ENCODE results near the gene RAD51B.

The RAD51B gene

GRCh38 chr14:68687746-68688145, 868.2 kb downstream of the RAD51B start:
- H3K4me1 ChIP-seq, result peaks cover 35% of the 10 kb centered on the region
- H2AFZ ChIP-seq, result no peak overlapping the region
- H3K27me3 ChIP-seq (ENCODE audit: control insufficient read depth, insufficient read depth, low read length), result no peaks in the 10 kb centered on the region
- no peak for TF ChIP-seq CTCF (IDR thresholded peaks at IDR 0.05)
- H3K27ac ChIP-seq, result no peak overlapping the region
- no peak overlapping the region for H3K4me3 ChIP-seq (ENCODE audit: low read depth, low read length)
- H3K36me3 ChIP-seq (ENCODE audit: control insufficient read depth, insufficient read depth, low read length), result no peaks in the 10 kb centered on the region
- no peaks in the 10 kb centered on the region for H3K79me2 ChIP-seq
- no peak overlapping the region for H3K9ac ChIP-seq
- no peak overlapping the region for H3K4me2 ChIP-seq (ENCODE audit: low read length)
- no peaks in the 10 kb centered on the region for H3K9me3 ChIP-seq (ENCODE audit: control insufficient read depth, low read length)

GRCh38 chr14:68688872-68689371, 869.3 kb downstream of the RAD51B start:
- Histone ChIP-seq H3K27ac (no peak overlapping the region), H3K9me3 (ENCODE audit: control insufficient read depth, low read length) (no peaks in the 10 kb centered on the region), H3K4me3 (ENCODE audit: low read depth, low read length) (no peak overlapping the region), H3K4me1 (peaks cover 35% of the 10 kb centered on the region), H3K27me3 (ENCODE audit: control insufficient read depth, insufficient read depth, low read length) (no peaks in the 10 kb centered on the region), H3K36me3 (ENCODE audit: control insufficient read depth, insufficient read depth, low read length) (no peaks in the 10 kb centered on the region), H3K9ac (no peak overlapping the region), H2AFZ (no peak overlapping the region), H3K4me2 (ENCODE audit: low read length) (no peak overlapping the region), H3K79me2 (no peaks in the 10 kb centered on the region)
- TF ChIP-seq CTCF (IDR thresholded peaks at IDR 0.05), result no peak

GRCh38 chr14:68689511-68689910, 869.9 kb downstream of the RAD51B start:
- H2AFZ ChIP-seq, result no peak overlapping the region
- H3K4me2 ChIP-seq (ENCODE audit: low read length), result no peak overlapping the region
- no peak for TF ChIP-seq CTCF (IDR thresholded peaks at IDR 0.05)
- no peak overlapping the region for H3K4me3 ChIP-seq (ENCODE audit: low read depth, low read length)
- H3K4me1 ChIP-seq, result peaks cover 31% of the 10 kb centered on the region
- no peaks in the 10 kb centered on the region for H3K27me3 ChIP-seq (ENCODE audit: control insufficient read depth, insufficient read depth, low read length)
- no peaks in the 10 kb centered on the region for H3K79me2 ChIP-seq
- no peaks in the 10 kb centered on the region for H3K36me3 ChIP-seq (ENCODE audit: control insufficient read depth, insufficient read depth, low read length)
- H3K9me3 ChIP-seq (ENCODE audit: control insufficient read depth, low read length), result no peaks in the 10 kb centered on the region
- H3K9ac ChIP-seq, result no peak overlapping the region
- H3K27ac ChIP-seq, result no peak overlapping the region

GRCh38 chr14:68690089-68690958, 870.7 kb downstream of the RAD51B start:
- Histone ChIP-seq H3K79me2 (no peaks in the 10 kb centered on the region), H3K4me3 (ENCODE audit: low read depth, low read length) (no peak overlapping the region), H3K27ac (no peak overlapping the region), H2AFZ (peak overlapping the region; percentile 56), H3K36me3 (ENCODE audit: control insufficient read depth, insufficient read depth, low read length) (no peaks in the 10 kb centered on the region), H3K4me1 (peaks cover 24% of the 10 kb centered on the region), H3K9ac (no peak overlapping the region), H3K9me3 (ENCODE audit: control insufficient read depth, low read length) (no peaks in the 10 kb centered on the region), H3K4me2 (ENCODE audit: low read length) (no peak overlapping the region), H3K27me3 (ENCODE audit: control insufficient read depth, insufficient read depth, low read length) (no peaks in the 10 kb centered on the region)
- TF ChIP-seq CTCF (IDR thresholded peaks at IDR 0.05), result no peak

All from parathyroid adenoma (tissue), 2 donors.